H9 (cell line): ENCODE results near the gene SNRNP48. TPM values are rescaled to one million over a fixed set of nuclear protein-coding genes. Genes with fewer than 3 reads are reported as not detected.

Experiments
- DNase-seq: peaks from one replicate; pipeline ENCODE4 v3.0.0-alpha.2; 2017
- H2AFZ ChIP-seq: one replicate; pipeline ENCODE4 v1.6.1; 2013; ENCODE audit warnings: mild to moderate bottlenecking, low read length, control low read depth, moderate library complexity
- H2AK5ac ChIP-seq: 2 replicates; pipeline ENCODE4 v1.6.1; 2013; ENCODE audit warnings: low read length, control low read depth, mixed read lengths; ENCODE audit not compliant: insufficient read length
- H2BK120ac ChIP-seq: one replicate; pipeline ENCODE4 v1.6.1; 2013; ENCODE audit warnings: low read depth, mild to moderate bottlenecking, low read length, control low read depth, inconsistent platforms; ENCODE audit not compliant: poor library complexity, severe bottlenecking
- H2BK12ac ChIP-seq: 2 replicates; pipeline ENCODE4 v1.6.1; 2013; ENCODE audit warnings: low read length, control low read depth, mixed read lengths, low read depth; ENCODE audit not compliant: insufficient read length
- H2BK15ac ChIP-seq: 2 replicates; pipeline ENCODE4 v1.6.1; 2013; ENCODE audit warnings: low read depth, low read length, control low read depth
- H2BK20ac ChIP-seq: one replicate; pipeline ENCODE4 v1.6.1; 2013; ENCODE audit warnings: low read depth, mild to moderate bottlenecking, low read length, control low read depth, inconsistent platforms; ENCODE audit not compliant: poor library complexity, severe bottlenecking
- H2BK5ac ChIP-seq: 2 replicates; pipeline ENCODE4 v1.6.1; 2013; ENCODE audit warnings: low read length, control low read depth, mixed read lengths; ENCODE audit not compliant: insufficient read length
- H3K14ac ChIP-seq: 2 replicates; pipeline ENCODE4 v1.6.1; 2013; ENCODE audit warnings: low read length, control low read depth; ENCODE audit not compliant: insufficient read depth
- H3K18ac ChIP-seq: 2 replicates; pipeline ENCODE4 v1.6.1; 2013; ENCODE audit warnings: low read depth, mild to moderate bottlenecking, mixed read lengths, low read length, control low read depth; ENCODE audit not compliant: insufficient read length
- H3K23ac ChIP-seq: 2 replicates; pipeline ENCODE4 v1.6.1; 2013; ENCODE audit warnings: low read length, control low read depth, mixed read lengths, low read depth; ENCODE audit not compliant: insufficient read length
- H3K23me2 ChIP-seq: 2 replicates; pipeline ENCODE4 v1.6.1; 2013; ENCODE audit warnings: low read depth, mild to moderate bottlenecking, mixed read lengths, low read length, control low read depth; ENCODE audit not compliant: insufficient read length, poor library complexity, severe bottlenecking
- H3K27ac ChIP-seq: 2 replicates; pipeline ENCODE4 v1.5.1; 2013; ENCODE audit warnings: low read length, control low read depth, mixed read lengths, low read depth; ENCODE audit not compliant: insufficient read length
- H3K27me3 ChIP-seq: 2 replicates; pipeline ENCODE4 v1.6.1; 2013; ENCODE audit warnings: low read length, control low read depth, inconsistent platforms; ENCODE audit not compliant: insufficient read depth
- H3K4ac ChIP-seq: 2 replicates; pipeline ENCODE4 v1.6.1; 2013; ENCODE audit warnings: low read depth, mild to moderate bottlenecking, control low read depth, inconsistent platforms, low read length, moderate library complexity
- H3K4me1 ChIP-seq: 2 replicates; pipeline ENCODE4 v1.6.1; 2013; ENCODE audit warnings: low read length, control low read depth, inconsistent platforms; ENCODE audit not compliant: insufficient read depth
- H3K4me2 ChIP-seq: 2 replicates; pipeline ENCODE4 v1.6.1; 2013; ENCODE audit warnings: low read length, control low read depth, mixed read lengths; ENCODE audit not compliant: insufficient read length, insufficient read depth
- H3K56ac ChIP-seq: 2 replicates; pipeline ENCODE4 v1.6.1; 2013; ENCODE audit warnings: low read depth, mild to moderate bottlenecking, mixed read lengths, low read length, control low read depth; ENCODE audit not compliant: insufficient read length
- H3K79me1 ChIP-seq: 2 replicates; pipeline ENCODE4 v1.6.1; 2013; ENCODE audit warnings: low read depth, mild to moderate bottlenecking, moderate library complexity, low read length, control low read depth, inconsistent platforms; ENCODE audit not compliant: insufficient read depth, poor library complexity, severe bottlenecking
- H3K79me2 ChIP-seq: 2 replicates; pipeline ENCODE4 v1.6.1; 2013; ENCODE audit warnings: low read length, control low read depth, inconsistent platforms; ENCODE audit not compliant: insufficient read depth
- H3K9ac ChIP-seq: 2 replicates; pipeline ENCODE4 v1.6.1; 2013; ENCODE audit warnings: low read length, control low read depth, mixed read lengths; ENCODE audit not compliant: insufficient read length; ENCODE audit errors: extremely low read depth
- H3K9me3 ChIP-seq: one replicate; pipeline ENCODE4 v1.6.1; 2013; ENCODE audit warnings: low read depth, low read length, inconsistent platforms; ENCODE audit not compliant: control insufficient read depth
- H3T11ph ChIP-seq: one replicate; pipeline ENCODE4 v1.6.1; 2013; ENCODE audit warnings: mild to moderate bottlenecking, low read length, control low read depth, inconsistent platforms
- H4K20me1 ChIP-seq: one replicate; pipeline ENCODE4 v1.6.1; 2013; ENCODE audit not compliant: control insufficient read depth, insufficient read length, insufficient read depth
- H4K5ac ChIP-seq: 2 replicates; pipeline ENCODE4 v1.6.1; 2013; ENCODE audit warnings: low read depth, mild to moderate bottlenecking, mixed read lengths, low read length, control low read depth; ENCODE audit not compliant: insufficient read length
- H4K8ac ChIP-seq: replicated peaks from 2 replicates; pipeline ENCODE4 v1.6.1; 2013; ENCODE audit warnings: low read length, control low read depth, mixed read lengths, low read depth; ENCODE audit not compliant: insufficient read length
- H4K91ac ChIP-seq: 2 replicates; pipeline ENCODE4 v1.6.1; 2013; ENCODE audit warnings: low read depth, mild to moderate bottlenecking, moderate library complexity, mixed read lengths, low read length, control low read depth; ENCODE audit not compliant: insufficient read length
- H3K27ac Mint-ChIP-seq, 3 experiments: 2 replicates in 2 of 3; 3 replicates in 1 of 3; pipeline ENCODE4 v1.8.0; 2020 to 2021; ENCODE audit warnings: mixed read lengths in 3 of 3, mild to moderate bottlenecking in 1 of 3, moderate library complexity in 1 of 3
- H3K27me3 Mint-ChIP-seq: 2 replicates; pipeline ENCODE4 v1.8.0; 2021; ENCODE audit warnings: low read depth, mild to moderate bottlenecking, moderate library complexity, mixed read lengths
- H3K36me3 Mint-ChIP-seq, 3 experiments: 2 replicates in 2 of 3; 3 replicates in 1 of 3; pipeline ENCODE4 v1.8.0; 2020 to 2021; ENCODE audit warnings: low read depth in 3 of 3, mixed read lengths in 3 of 3; ENCODE audit not compliant: insufficient read depth in 1 of 3
- H3K4me1 Mint-ChIP-seq, 2 experiments: 2 replicates each; pipeline ENCODE4 v1.8.0; 2020; ENCODE audit warnings: mixed read lengths in 2 of 2
- H3K4me3 Mint-ChIP-seq, 2 experiments: 2 replicates in 1 of 2; 3 replicates in 1 of 2; pipeline ENCODE4 v1.8.0; 2020 to 2021; ENCODE audit warnings: mild to moderate bottlenecking in 2 of 2, mixed read lengths in 2 of 2, moderate library complexity in 1 of 2
- H3K9me3 Mint-ChIP-seq, 2 experiments: 2 replicates in 1 of 2; 3 replicates in 1 of 2; pipeline ENCODE4 v1.8.0; 2020; ENCODE audit warnings: mild to moderate bottlenecking in 2 of 2, mixed read lengths in 2 of 2, moderate library complexity in 1 of 2
- WGBS: extraction: QIAGEN DNeasy Blood & Tissue Kit; methylation state at CpG from one replicate; pipeline ENCODE4 v1.1.7; 2013; ENCODE audit warnings: missing lambda C conversion rate, low lambda C conversion rate, mixed read lengths; ENCODE audit not compliant: insufficient read length; ENCODE audit errors: extremely low coverage; 5-methylcytosine and 5-hydroxymethylcytosine counted together
- total RNA-seq: library from RNA; stranded (reverse); gene quantifications from 2 replicates; pipeline ENCODE4 v1.2.1, GENCODE V29; 2021
- TF ChIP-seq, protein P1 (sequence below): fragments of 200-600 bp; sonication (generic); conservative IDR thresholded peaks from 3 replicates; pipeline ENCODE4 v1.8.0; 2021; ENCODE audit warnings: antibody characterized with exemption, mild to moderate bottlenecking

Gene SNRNP48
- total RNA-seq, 1 experiment from 2014 or later, result 16.9 TPM

- no peaks in the 10 kb centered on the region for H3K36me3 Mint-ChIP-seq
- H3K27ac Mint-ChIP-seq, result no peak overlapping the region
- no peaks in the 10 kb centered on the region for H3K27me3 ChIP-seq
- no peak overlapping the region for H2BK20ac ChIP-seq
- H3K9ac ChIP-seq, result no peak overlapping the region
- H3K4me3 Mint-ChIP-seq, result no peak overlapping the region
- H4K91ac ChIP-seq, result no peak overlapping the region
- H4K8ac ChIP-seq, result no peak overlapping the region
- no peak overlapping the region for H3K4ac ChIP-seq
- H3K56ac ChIP-seq, result no peak overlapping the region
- no peak overlapping the region for H3K27ac ChIP-seq
- no peaks in the 10 kb centered on the region for H3K4me1 ChIP-seq
- no peak for DNase-seq
- no peaks in the 10 kb centered on the region for H3K4me1 Mint-ChIP-seq
- no peaks in the 10 kb centered on the region for H3K9me3 Mint-ChIP-seq
- no peak overlapping the region for H3K4me2 ChIP-seq
- no peak overlapping the region for H2AFZ ChIP-seq
- H4K5ac ChIP-seq, result no peak overlapping the region
- no peak overlapping the region for H2BK120ac ChIP-seq
- WGBS, result no CpG with 5 or more reads among the region's 5 CpGs
- no peak overlapping the region for H2BK12ac ChIP-seq
- no peaks in the 10 kb centered on the region for H4K20me1 ChIP-seq
- TF ChIP-seq, protein P1, sequence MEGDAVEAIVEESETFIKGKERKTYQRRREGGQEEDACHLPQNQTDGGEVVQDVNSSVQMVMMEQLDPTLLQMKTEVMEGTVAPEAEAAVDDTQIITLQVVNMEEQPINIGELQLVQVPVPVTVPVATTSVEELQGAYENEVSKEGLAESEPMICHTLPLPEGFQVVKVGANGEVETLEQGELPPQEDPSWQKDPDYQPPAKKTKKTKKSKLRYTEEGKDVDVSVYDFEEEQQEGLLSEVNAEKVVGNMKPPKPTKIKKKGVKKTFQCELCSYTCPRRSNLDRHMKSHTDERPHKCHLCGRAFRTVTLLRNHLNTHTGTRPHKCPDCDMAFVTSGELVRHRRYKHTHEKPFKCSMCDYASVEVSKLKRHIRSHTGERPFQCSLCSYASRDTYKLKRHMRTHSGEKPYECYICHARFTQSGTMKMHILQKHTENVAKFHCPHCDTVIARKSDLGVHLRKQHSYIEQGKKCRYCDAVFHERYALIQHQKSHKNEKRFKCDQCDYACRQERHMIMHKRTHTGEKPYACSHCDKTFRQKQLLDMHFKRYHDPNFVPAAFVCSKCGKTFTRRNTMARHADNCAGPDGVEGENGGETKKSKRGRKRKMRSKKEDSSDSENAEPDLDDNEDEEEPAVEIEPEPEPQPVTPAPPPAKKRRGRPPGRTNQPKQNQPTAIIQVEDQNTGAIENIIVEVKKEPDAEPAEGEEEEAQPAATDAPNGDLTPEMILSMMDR, result no peak
- H3K23me2 ChIP-seq, result no peaks in the 10 kb centered on the region
- no peaks in the 10 kb centered on the region for H3K79me2 ChIP-seq
- H3K27me3 Mint-ChIP-seq, result peaks cover 6% of the 10 kb centered on the region
- no peak overlapping the region for H3K18ac ChIP-seq
- H3T11ph ChIP-seq, result no peak overlapping the region
- no peak overlapping the region for H2AK5ac ChIP-seq
- H3K23ac ChIP-seq, result no peak overlapping the region
- no peaks in the 10 kb centered on the region for H3K79me1 ChIP-seq
- no peak overlapping the region for H2BK5ac ChIP-seq
- no peaks in the 10 kb centered on the region for H3K9me3 ChIP-seq
- H2BK15ac ChIP-seq, result no peak overlapping the region
- H3K14ac ChIP-seq, result no peak overlapping the region
Measured at GRCh38 chr6:7631466-7631865, 41.5 kb downstream of the SNRNP48 start.
